Adrenal gland (tissue), 5 donors: Measurements from ENCODE around the gene HCFC1.

Experiments used
- POLR2A ChIP-seq, 2 donors: fragments of 450-650 bp; IDR thresholded peaks; one replicate each; pipeline ENCODE4 v1.6.1; 2017; ENCODE audit warnings: antibody characterized with exemption in 2 of 2, mild to moderate bottlenecking in 2 of 2, moderate library complexity in 1 of 2
- TF ChIP-seq, protein P1 (sequence below), 6 experiments: fragments of 450-650 bp in 4 of 6; fragments of 200-600 bp in 2 of 6; sonication (generic) in 1 of 6; IDR thresholded peaks; 1 replicate in 5 of 6; 2 replicates in 1 of 6; pipeline versions ENCODE4 v1.5.1 to v1.8.0; 2016 to 2021; ENCODE audit warnings: antibody characterized with exemption in 6 of 6, mild to moderate bottlenecking in 2 of 6, moderate library complexity in 1 of 6
- donor health status: DM: no; HTN: no; CAD: no.

GRCh38 chrX:153919281-153919680 is 52.3 kb downstream of the HCFC1 start:
- TF ChIP-seq, protein P1, sequence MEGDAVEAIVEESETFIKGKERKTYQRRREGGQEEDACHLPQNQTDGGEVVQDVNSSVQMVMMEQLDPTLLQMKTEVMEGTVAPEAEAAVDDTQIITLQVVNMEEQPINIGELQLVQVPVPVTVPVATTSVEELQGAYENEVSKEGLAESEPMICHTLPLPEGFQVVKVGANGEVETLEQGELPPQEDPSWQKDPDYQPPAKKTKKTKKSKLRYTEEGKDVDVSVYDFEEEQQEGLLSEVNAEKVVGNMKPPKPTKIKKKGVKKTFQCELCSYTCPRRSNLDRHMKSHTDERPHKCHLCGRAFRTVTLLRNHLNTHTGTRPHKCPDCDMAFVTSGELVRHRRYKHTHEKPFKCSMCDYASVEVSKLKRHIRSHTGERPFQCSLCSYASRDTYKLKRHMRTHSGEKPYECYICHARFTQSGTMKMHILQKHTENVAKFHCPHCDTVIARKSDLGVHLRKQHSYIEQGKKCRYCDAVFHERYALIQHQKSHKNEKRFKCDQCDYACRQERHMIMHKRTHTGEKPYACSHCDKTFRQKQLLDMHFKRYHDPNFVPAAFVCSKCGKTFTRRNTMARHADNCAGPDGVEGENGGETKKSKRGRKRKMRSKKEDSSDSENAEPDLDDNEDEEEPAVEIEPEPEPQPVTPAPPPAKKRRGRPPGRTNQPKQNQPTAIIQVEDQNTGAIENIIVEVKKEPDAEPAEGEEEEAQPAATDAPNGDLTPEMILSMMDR (IDR thresholded peaks at IDR 0.05): no peak
- no peak for TF ChIP-seq POLR2A (IDR thresholded peaks at IDR 0.05)
